Measurements from ENCODE around the gene EP400.

- no peak for TF ChIP-seq CTCF (IDR thresholded peaks at IDR 0.05; ENCODE audit: low read depth, low read length)
- no peak for TF ChIP-seq EZH2phosphoT487 (IDR thresholded peaks at IDR 0.05; ENCODE audit: low read depth)
These were observed 124.5 kb downstream of the EP400 start for GRCh38 chr12:132074216-132074615.

Data from OCI-LY3 (cell line).